K562 (cell line): ENCODE data around the gene CGREF1. TPM values are rescaled to one million over a fixed set of nuclear protein-coding genes. Genes with fewer than 3 reads are reported as not detected.

Experiments used
- BMI1 ChIP-seq: fragments of 150-350 bp; IDR thresholded peaks from 2 replicates; pipeline ENCODE4 v1.6.1; 2014; ENCODE audit warnings: low read length
- KLF6 ChIP-seq: fragments of 250-450 bp; sonication (Bioruptor Pico); IDR thresholded peaks from 2 replicates; pipeline ENCODE4 v1.4.0; 2020; ENCODE audit warnings: mild to moderate bottlenecking, moderate library complexity, borderline replicate concordance
- SMAD4 ChIP-seq: fragments of 250-450 bp; sonication (Bioruptor Pico); conservative IDR thresholded peaks from 2 replicates; pipeline ENCODE4 v1.8.0; 2021; ENCODE audit warnings: inconsistent platforms, mild to moderate bottlenecking, moderate library complexity
- TEAD1 ChIP-seq, 2 experiments: fragments of 450-650 bp in 1 of 2; sonication (generic) in 1 of 2; formaldehyde crosslinking; IDR thresholded peaks; 2 replicates each; pipeline versions ENCODE4 v1.4.0 to v1.8.0; 2020 to 2022; ENCODE audit warnings: mild to moderate bottlenecking in 2 of 2, missing genetic modification reagents in 1 of 2
- TFAP4 ChIP-seq: sonication (generic); formaldehyde crosslinking; IDR thresholded peaks from 2 replicates; pipeline ENCODE4 v1.8.0; 2022; ENCODE audit warnings: missing genetic modification reagents, mild to moderate bottlenecking, moderate library complexity, borderline replicate concordance
- ZBTB40 ChIP-seq, 2 experiments: fragments of 450-650 bp in 1 of 2; sonication (generic) in 1 of 2; formaldehyde crosslinking in 1 of 2; IDR thresholded peaks; 2 replicates each; pipeline versions ENCODE4 v1.7.1 to v1.9.0; 2016 to 2022; ENCODE audit warnings: inconsistent platforms in 1 of 2, mild to moderate bottlenecking in 1 of 2, missing genetic modification reagents in 1 of 2
- ZNF143 ChIP-seq: sonication (generic); formaldehyde crosslinking; IDR thresholded peaks from 2 replicates; pipeline ENCODE4 v1.9.0; 2022; ENCODE audit warnings: mild to moderate bottlenecking, missing genetic modification reagents
- ZNF24 ChIP-seq: fragments of 450-650 bp; IDR thresholded peaks from 2 replicates; pipeline ENCODE4 v1.6.1; 2016
- ZNF589 ChIP-seq: fragments of 200-800 bp; sonication (Bioruptor generic); IDR thresholded peaks from 2 replicates; pipeline ENCODE4 v1.6.1; 2016; ENCODE audit warnings: low read depth, missing genetic modification characterization, missing compliant biosample characterization
- polyA plus RNA-seq, 8 experiments: library from polyadenylated mRNA; depleted of rRNA in 4 of 8; stranded (reverse) in 5 of 8; unstranded in 3 of 8; fragments of >200 nt; fragmentation: Nextera tagmentation in 2 of 8; fragmentation: Illumina TruSeq in 1 of 8; extraction: Ambion mirVana in 2 of 8; extraction: Trizol in 1 of 8; gene quantifications; 2 replicates each; pipeline versions ENCODE4 v1.2.1 to v1.2.3, GENCODE V29; 2011 to 2014; ENCODE audit warnings: inconsistent platforms in 1 of 8, missing spikeins in 1 of 8
- total RNA-seq, 7 experiments: library from RNA; depleted of rRNA in 6 of 7; stranded (reverse); fragments of >200 nt in 6 of 7; fragmentation: Illumina TruSeq in 2 of 7; extraction: Trizol in 2 of 7; gene quantifications; 2 replicates each; pipeline versions ENCODE4 v1.2.1 to v1.2.3, GENCODE V29; 2011 to 2021; ENCODE audit warnings: low replicate concordance in 1 of 7
- TF ChIP-seq, protein P1 (sequence below): fragments of 450-650 bp; IDR thresholded peaks from 2 replicates; pipeline ENCODE4 v1.6.1; 2017; ENCODE audit warnings: antibody characterized with exemption

CGREF1 gene
- total and polyA plus RNA-seq, 9 of the 15 experiments (the other 6 are each of a cell fraction or from before 2014, with no cell fraction given): 0.07 to 0.50 (median 0.37) TPM

DNA sequence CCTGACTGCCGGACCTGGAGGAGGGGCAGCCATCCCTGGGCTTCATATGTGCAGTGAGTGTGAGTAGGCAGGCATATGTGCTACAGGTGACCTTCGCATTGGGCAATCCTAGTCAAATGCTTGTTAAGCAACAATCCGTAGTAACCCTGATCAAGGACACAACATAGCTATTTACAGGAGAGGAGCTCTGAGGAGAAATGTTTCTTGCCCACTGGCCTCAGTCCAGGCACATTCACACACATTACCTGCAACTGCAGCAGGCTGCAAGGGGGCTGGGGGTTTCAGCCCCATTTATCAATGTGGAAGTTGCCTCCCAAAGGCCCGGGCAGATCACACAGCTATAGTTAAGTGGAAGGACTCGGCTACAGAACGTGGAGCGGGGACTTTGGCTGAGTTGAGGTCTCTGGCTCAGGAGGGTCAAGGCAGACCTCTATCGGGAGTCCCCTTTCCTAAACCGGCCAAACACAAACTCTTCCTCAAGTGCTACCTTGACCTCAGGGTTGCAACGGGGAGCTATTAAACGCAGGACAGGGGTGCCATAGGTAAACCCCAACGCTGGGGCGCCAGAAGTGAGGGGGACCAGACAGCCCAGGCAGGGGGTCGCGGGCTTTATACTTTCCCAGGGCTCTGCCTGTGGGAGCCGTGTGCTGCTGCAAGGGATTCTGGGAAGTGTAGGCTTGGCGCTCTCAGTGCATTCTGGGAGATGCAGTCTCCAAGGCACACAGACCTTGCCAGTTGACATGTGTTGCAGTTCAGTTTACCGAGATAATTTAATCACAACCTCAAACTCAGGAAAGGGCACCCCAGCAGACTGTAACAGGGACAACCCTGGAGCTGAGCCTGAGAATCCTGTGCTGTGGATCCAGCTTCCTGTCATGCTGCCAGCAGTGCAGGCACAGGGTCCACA lies 22.9 kb downstream of the CGREF1 start (continued):
- TF ChIP-seq SMAD4 (CRISPR knock-in tag) (no peak), ZNF143 (CRISPR knock-in tag) (peak; percentile 93), ZNF24 (no peak), ZNF589 (CRISPR knock-in tag) (no peak), TEAD1 (CRISPR knock-in tag; IDR thresholded peaks at IDR 0.05) (peak in 1 of 2 experiments; percentile 18; a peak in 1 of 4 replicates), ZBTB40 (IDR thresholded peaks at IDR 0.05) (no peak), ZBTB40 (CRISPR knock-in tag; IDR thresholded peaks at IDR 0.05) (no peak), KLF6 (CRISPR knock-in tag) (no peak), TFAP4 (peak; percentile 29; the same call in 1 of the 2 replicates), BMI1 (no peak)
- TF ChIP-seq, protein P1, sequence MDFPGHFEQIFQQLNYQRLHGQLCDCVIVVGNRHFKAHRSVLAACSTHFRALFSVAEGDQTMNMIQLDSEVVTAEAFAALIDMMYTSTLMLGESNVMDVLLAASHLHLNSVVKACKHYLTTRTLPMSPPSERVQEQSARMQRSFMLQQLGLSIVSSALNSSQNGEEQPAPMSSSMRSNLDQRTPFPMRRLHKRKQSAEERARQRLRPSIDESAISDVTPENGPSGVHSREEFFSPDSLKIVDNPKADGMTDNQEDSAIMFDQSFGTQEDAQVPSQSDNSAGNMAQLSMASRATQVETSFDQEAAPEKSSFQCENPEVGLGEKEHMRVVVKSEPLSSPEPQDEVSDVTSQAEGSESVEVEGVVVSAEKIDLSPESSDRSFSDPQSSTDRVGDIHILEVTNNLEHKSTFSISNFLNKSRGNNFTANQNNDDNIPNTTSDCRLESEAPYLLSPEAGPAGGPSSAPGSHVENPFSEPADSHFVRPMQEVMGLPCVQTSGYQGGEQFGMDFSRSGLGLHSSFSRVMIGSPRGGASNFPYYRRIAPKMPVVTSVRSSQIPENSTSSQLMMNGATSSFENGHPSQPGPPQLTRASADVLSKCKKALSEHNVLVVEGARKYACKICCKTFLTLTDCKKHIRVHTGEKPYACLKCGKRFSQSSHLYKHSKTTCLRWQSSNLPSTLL: no peak
